RWPE2 (cell line): ENCODE data around the gene UBA1.

Experiments
- ATAC-seq: fragments of 200-7000 bp; cut with Tn5 transposase; 3 replicates; pipeline ENCODE4 v1.9.1; 2021; ENCODE audit warnings: low read depth
- DNase-seq: peaks from one replicate; pipeline ENCODE4 v3.0.0-alpha.2; 2020; ENCODE audit warnings: low spot score
- H3K27ac ChIP-seq: fragments of 450-650 bp; 2 replicates; pipeline ENCODE4 v1.5.1; 2017; ENCODE audit warnings: mild to moderate bottlenecking; ENCODE audit not compliant: poor library complexity, severe bottlenecking
- H3K27me3 ChIP-seq: fragments of 250-450 bp; sonication (Bioruptor Pico); 2 replicates; pipeline ENCODE4 v1.5.1; 2021; ENCODE audit warnings: mild to moderate bottlenecking, moderate library complexity; ENCODE audit not compliant: insufficient read depth, poor library complexity, severe bottlenecking
- H3K36me3 ChIP-seq: fragments of 250-450 bp; sonication (Bioruptor Pico); 2 replicates; pipeline ENCODE4 v1.5.1; 2020; ENCODE audit warnings: low read depth, mild to moderate bottlenecking, moderate library complexity
- H3K4me1 ChIP-seq: fragments of 250-450 bp; sonication (Bioruptor Pico); 2 replicates; pipeline ENCODE4 v1.5.1; 2021; ENCODE audit warnings: mild to moderate bottlenecking, moderate library complexity; ENCODE audit not compliant: insufficient read depth, poor library complexity, severe bottlenecking
- H3K4me3 ChIP-seq: fragments of 250-450 bp; sonication (Bioruptor Pico); 2 replicates; pipeline ENCODE4 v1.5.1; 2021; ENCODE audit warnings: mild to moderate bottlenecking, moderate library complexity; ENCODE audit not compliant: severe bottlenecking
- H3K9me3 ChIP-seq: fragments of 250-450 bp; sonication (Bioruptor Pico); 2 replicates; pipeline ENCODE4 v1.5.1; 2021; ENCODE audit warnings: mild to moderate bottlenecking, moderate library complexity; ENCODE audit not compliant: severe bottlenecking
- CTCF ChIP-seq: fragments of 450-650 bp; IDR thresholded peaks from one replicate; pipeline ENCODE4 v1.5.1; 2017; ENCODE audit warnings: mild to moderate bottlenecking, moderate library complexity; ENCODE audit not compliant: poor library complexity, severe bottlenecking

UBA1 gene

GRCh38 chrX:47214435-47215077 is 20.9 kb downstream of the UBA1 start:
- DNase-seq (no peak), ATAC-seq (no peak)
- Histone ChIP-seq H3K4me1 (peaks cover 11% of the 10 kb centered on the region), H3K4me3 (no peak overlapping the region), H3K27me3 (no peaks in the 10 kb centered on the region), H3K36me3 (peaks cover 37% of the 10 kb centered on the region), H3K9me3 (no peaks in the 10 kb centered on the region), H3K27ac (no peak overlapping the region)
- TF ChIP-seq CTCF, result no peak

GRCh38 chrX:47215291-47215900 is 21.8 kb downstream of the UBA1 start:
- TF ChIP-seq CTCF, result no peak
- ATAC-seq, result no peak
- no peak for DNase-seq
- Histone ChIP-seq H3K9me3 (no peaks in the 10 kb centered on the region), H3K36me3 (peaks cover 29% of the 10 kb centered on the region), H3K4me1 (peaks cover 11% of the 10 kb centered on the region), H3K27me3 (no peaks in the 10 kb centered on the region), H3K4me3 (no peak overlapping the region), H3K27ac (peak overlapping the region; percentile 87)

GRCh38 chrX:47216393-47216925 is 22.8 kb downstream of the UBA1 start:
- DNase-seq (no peak), ATAC-seq (no peak)
- Histone ChIP-seq H3K36me3 (peaks cover 29% of the 10 kb centered on the region), H3K4me1 (peaks cover 11% of the 10 kb centered on the region), H3K27me3 (no peaks in the 10 kb centered on the region), H3K9me3 (no peaks in the 10 kb centered on the region), H3K4me3 (no peak overlapping the region), H3K27ac (peak overlapping the region; percentile 87)
- no peak for TF ChIP-seq CTCF

GRCh38 chrX:47217121-47217851 is 23.7 kb downstream of the UBA1 start:
- H3K36me3 ChIP-seq, result peaks cover 26% of the 10 kb centered on the region
- no peak overlapping the region for H3K4me3 ChIP-seq
- DNase-seq, result no peak
- peak; percentile 37 for ATAC-seq
- TF ChIP-seq CTCF, result no peak
- no peaks in the 10 kb centered on the region for H3K27me3 ChIP-seq
- H3K4me1 ChIP-seq, result peaks cover 11% of the 10 kb centered on the region
- peak overlapping the region; percentile 87 for H3K27ac ChIP-seq
- no peaks in the 10 kb centered on the region for H3K9me3 ChIP-seq
